Spleen (tissue), 7 donors: Measurements from ENCODE around the gene FBXO38.

Experiments used
- POLR2A ChIP-seq, 3 donors: fragments of 450-650 bp; IDR thresholded peaks; one replicate each; pipeline ENCODE4 v1.5.1; 2017; ENCODE audit warnings: antibody characterized with exemption in 3 of 3, mild to moderate bottlenecking in 1 of 3
- POLR2AphosphoS5 ChIP-seq, 3 donors: sonication (generic); formaldehyde crosslinking; IDR thresholded peaks; one replicate each; pipeline ENCODE4 v1.5.1; 2017; ENCODE audit warnings: antibody characterized with exemption in 3 of 3
- TF ChIP-seq, protein P1 (sequence below), 11 experiments: fragments of 200-600 bp in 7 of 11; fragments of 450-650 bp in 4 of 11; sonication (generic) in 4 of 11; IDR thresholded peaks in 8 of 11; conservative IDR thresholded peaks in 3 of 11; 1 replicate in 7 of 11; 2 replicates in 4 of 11; pipeline versions ENCODE4 v1.4.0 to v1.8.0; 2016 to 2021; ENCODE audit warnings: antibody characterized with exemption in 11 of 11, inconsistent platforms in 4 of 11, mild to moderate bottlenecking in 1 of 11
- donor health status: DM: no; HTN: no; CAD: no; lungs with moderate emphysema.
- donor health status: DM: no; HTN: no; CAD: no.
- donor health status: DM: no; HTN: no; CAD: no.

DNA sequence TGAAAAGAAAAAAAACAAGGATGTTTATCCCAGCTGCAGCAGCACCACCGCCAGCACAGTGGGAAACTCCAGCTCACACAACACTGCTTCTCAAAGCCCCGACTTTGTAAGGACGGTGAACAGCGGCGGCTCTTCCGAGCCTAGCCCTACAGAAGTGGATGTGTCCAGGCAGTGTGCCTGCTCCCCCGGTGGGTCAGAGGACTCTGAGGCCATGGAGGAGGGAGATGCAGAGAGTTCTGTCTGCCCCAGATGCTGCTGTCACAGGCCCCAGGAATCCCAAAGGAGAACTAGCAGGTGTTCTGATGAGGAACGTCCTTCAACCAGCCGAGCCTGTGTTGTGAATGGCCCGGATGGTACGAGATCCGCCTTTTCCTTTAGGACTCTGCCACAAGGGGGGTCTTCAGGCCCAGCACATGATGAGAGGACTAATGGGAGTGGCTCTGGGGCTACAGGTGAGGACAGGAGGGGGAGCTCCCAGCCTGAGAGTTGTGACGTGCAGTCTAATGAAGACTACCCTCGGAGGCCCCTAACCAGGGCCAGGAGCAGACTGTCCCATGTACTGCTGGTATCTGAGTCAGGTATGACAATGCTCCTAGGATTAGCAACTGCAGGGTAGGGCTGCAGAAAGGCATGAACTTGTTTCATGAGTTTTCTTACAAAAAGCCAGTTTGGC is 43.7 kb downstream of the FBXO38 start:
- TF ChIP-seq POLR2AphosphoS5 (IDR thresholded peaks at IDR 0.05) (no peak), POLR2A (IDR thresholded peaks at IDR 0.05) (no peak)
- TF ChIP-seq, protein P1, sequence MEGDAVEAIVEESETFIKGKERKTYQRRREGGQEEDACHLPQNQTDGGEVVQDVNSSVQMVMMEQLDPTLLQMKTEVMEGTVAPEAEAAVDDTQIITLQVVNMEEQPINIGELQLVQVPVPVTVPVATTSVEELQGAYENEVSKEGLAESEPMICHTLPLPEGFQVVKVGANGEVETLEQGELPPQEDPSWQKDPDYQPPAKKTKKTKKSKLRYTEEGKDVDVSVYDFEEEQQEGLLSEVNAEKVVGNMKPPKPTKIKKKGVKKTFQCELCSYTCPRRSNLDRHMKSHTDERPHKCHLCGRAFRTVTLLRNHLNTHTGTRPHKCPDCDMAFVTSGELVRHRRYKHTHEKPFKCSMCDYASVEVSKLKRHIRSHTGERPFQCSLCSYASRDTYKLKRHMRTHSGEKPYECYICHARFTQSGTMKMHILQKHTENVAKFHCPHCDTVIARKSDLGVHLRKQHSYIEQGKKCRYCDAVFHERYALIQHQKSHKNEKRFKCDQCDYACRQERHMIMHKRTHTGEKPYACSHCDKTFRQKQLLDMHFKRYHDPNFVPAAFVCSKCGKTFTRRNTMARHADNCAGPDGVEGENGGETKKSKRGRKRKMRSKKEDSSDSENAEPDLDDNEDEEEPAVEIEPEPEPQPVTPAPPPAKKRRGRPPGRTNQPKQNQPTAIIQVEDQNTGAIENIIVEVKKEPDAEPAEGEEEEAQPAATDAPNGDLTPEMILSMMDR (IDR thresholded peaks at IDR 0.05 in 8 of 11, conservative IDR thresholded peaks at IDR 0.05 in 3 of 11), result no peak
